H1 (cell line): ENCODE results near the gene SFN. TPM values are rescaled to one million over a fixed set of nuclear protein-coding genes. Genes with fewer than 3 reads are reported as not detected.

Source experiments
- CTCF ChIA-PET: fragments of 300-600 bp; sonication (Branson Sonifier 250); formaldehyde crosslinking; loops from one replicate; lab custom pipeline; 2021; ENCODE audit not compliant: partially characterized antibody; lab: Charles Lee
- POLR2A ChIA-PET: fragments of 300-600 bp; sonication (Branson Sonifier 250); formaldehyde crosslinking; loops from one replicate; lab custom pipeline; 2021; ENCODE audit warnings: inconsistent platforms; ENCODE audit not compliant: partially characterized antibody; lab: Charles Lee
- DNase-seq, 2 experiments: peaks; one replicate each; pipeline versions ENCODE4 v3.0.0 to v3.0.0-alpha.2; 2010 to 2022; ENCODE audit warnings: low spot score in 2 of 2, low read depth in 1 of 2, mixed read lengths in 1 of 2
- FAIRE-seq: peaks from 2 replicates; lab custom pipeline; 2011; peaks lifted over from hg19 to GRCh38; lab: Jason Lieb, UNC
- H2AFZ ChIP-seq: 2 replicates; pipeline ENCODE4 v1.8.1; 2012; ENCODE audit warnings: low read length, inconsistent platforms
- H2AK5ac ChIP-seq: 2 replicates; pipeline ENCODE4 v1.6.1; 2013; ENCODE audit warnings: low read depth, low read length
- H2BK120ac ChIP-seq: replicated peaks from 2 replicates; pipeline ENCODE3; 2013; ENCODE audit warnings: low read depth, low read length, inconsistent platforms
- H2BK12ac ChIP-seq: 2 replicates; pipeline ENCODE4 v1.6.1; 2013; ENCODE audit warnings: low read depth, low read length
- H2BK15ac ChIP-seq: 2 replicates; pipeline ENCODE4 v1.6.1; 2013; ENCODE audit warnings: low read length
- H2BK20ac ChIP-seq: 2 replicates; pipeline ENCODE4 v1.6.1; 2013; ENCODE audit warnings: low read length
- H2BK5ac ChIP-seq: 2 replicates; pipeline ENCODE4 v1.6.1; 2013; ENCODE audit warnings: low read depth, low read length
- H3K14ac ChIP-seq: 2 replicates; pipeline ENCODE4 v1.6.1; 2013; ENCODE audit warnings: inconsistent platforms; ENCODE audit not compliant: insufficient read length
- H3K18ac ChIP-seq: 2 replicates; pipeline ENCODE4 v1.6.1; 2013; ENCODE audit warnings: low read length; ENCODE audit errors: extremely low read depth
- H3K23ac ChIP-seq: 2 replicates; pipeline ENCODE4 v1.6.1; 2013; ENCODE audit warnings: inconsistent platforms; ENCODE audit not compliant: insufficient read length
- H3K23me2 ChIP-seq: 2 replicates; pipeline ENCODE4 v1.6.1; 2013; ENCODE audit warnings: low read depth, low read length
- H3K27ac ChIP-seq: 2 replicates; pipeline ENCODE4 v1.6.1; 2011; ENCODE audit warnings: low read depth, low read length, inconsistent platforms
- H3K27me3 ChIP-seq, 4 experiments: replicated peaks in 1 of 4; 1 replicate in 1 of 4; 2 replicates in 3 of 4; pipeline versions ENCODE4 v1.6.1 to v1.8.1; 2011 to 2013; ENCODE audit warnings: low read length in 3 of 4, mild to moderate bottlenecking in 3 of 4, inconsistent platforms in 2 of 4, mixed read lengths in 2 of 4, moderate library complexity in 1 of 4; ENCODE audit not compliant: control insufficient read depth in 3 of 4, insufficient read depth in 3 of 4; ENCODE audit errors: extremely low read depth in 1 of 4
- H3K36me3 ChIP-seq, 4 experiments: 2 replicates each; pipeline versions ENCODE4 v1.6.1 to v1.8.1; 2011 to 2013; ENCODE audit warnings: mild to moderate bottlenecking in 4 of 4, low read length in 3 of 4, moderate library complexity in 2 of 4, control low read depth in 1 of 4, inconsistent platforms in 1 of 4; ENCODE audit not compliant: insufficient read depth in 4 of 4, control insufficient read depth in 2 of 4
- H3K4ac ChIP-seq: replicated peaks from 2 replicates; pipeline ENCODE3; 2013; ENCODE audit warnings: low read length, low read depth, mixed read lengths, inconsistent platforms; ENCODE audit not compliant: insufficient read length
- H3K4me1 ChIP-seq, 4 experiments: replicated peaks in 1 of 4; 1 replicate in 1 of 4; 2 replicates in 3 of 4; pipeline versions ENCODE4 v1.6.1 to v1.8.1; 2011 to 2013; ENCODE audit warnings: low read length in 3 of 4, inconsistent platforms in 2 of 4, mixed read lengths in 1 of 4; ENCODE audit not compliant: insufficient read depth in 4 of 4, control insufficient read depth in 3 of 4
- H3K4me2 ChIP-seq, 2 experiments: 2 replicates each; pipeline versions ENCODE4 v1.6.1 to v1.8.1; 2011 to 2013; ENCODE audit warnings: low read depth in 2 of 2, low read length in 2 of 2, control low read depth in 1 of 2, inconsistent platforms in 1 of 2, mild to moderate bottlenecking in 1 of 2; ENCODE audit not compliant: insufficient read depth in 1 of 2
- H3K4me3 ChIP-seq, 4 experiments: fragments of 200-600, 300-600 bp in 1 of 4; sonication (generic), shearing (Covaris generic), sonication (Bioruptor Twin) in 1 of 4; 2 replicates each; pipeline versions ENCODE4 v1.5.1 to v1.8.1; 2011 to 2016; ENCODE audit warnings: low read length in 4 of 4, low read depth in 3 of 4, control low read depth in 2 of 4, inconsistent platforms in 2 of 4, mild to moderate bottlenecking in 2 of 4, mixed read lengths in 1 of 4, moderate library complexity in 1 of 4; ENCODE audit not compliant: insufficient read depth in 2 of 4; ENCODE audit errors: extremely low read depth in 1 of 4
- H3K56ac ChIP-seq: replicated peaks from 2 replicates; pipeline ENCODE3; 2013; ENCODE audit warnings: low read depth, mild to moderate bottlenecking, mixed read lengths, low read length, inconsistent platforms; ENCODE audit not compliant: insufficient read length
- H3K79me1 ChIP-seq: 2 replicates; pipeline ENCODE4 v1.6.1; 2013; ENCODE audit warnings: low read depth, low read length, control low read depth
- H3K79me2 ChIP-seq, 2 experiments: 2 replicates each; pipeline versions ENCODE4 v1.6.1 to v1.8.1; 2012 to 2013; ENCODE audit warnings: low read length in 2 of 2, mild to moderate bottlenecking in 2 of 2, inconsistent platforms in 1 of 2; ENCODE audit not compliant: insufficient read depth in 2 of 2, control insufficient read depth in 1 of 2
- H3K9ac ChIP-seq, 4 experiments: replicated peaks in 1 of 4; 1 replicate in 1 of 4; 2 replicates in 3 of 4; pipeline versions ENCODE4 v1.6.1 to v1.8.1; 2011 to 2013; ENCODE audit warnings: low read depth in 3 of 4, low read length in 3 of 4, control low read depth in 2 of 4, mild to moderate bottlenecking in 2 of 4, moderate library complexity in 2 of 4, inconsistent platforms in 1 of 4; ENCODE audit errors: extremely low read depth in 1 of 4
- H3K9me3 ChIP-seq, 2 experiments: 2 replicates each; pipeline versions ENCODE4 v1.6.1 to v1.8.1; 2012 to 2013; ENCODE audit warnings: mild to moderate bottlenecking in 2 of 2, moderate library complexity in 2 of 2, control low read depth in 1 of 2, inconsistent platforms in 1 of 2, low read depth in 1 of 2, low read length in 1 of 2, mixed read lengths in 1 of 2; ENCODE audit not compliant: insufficient read depth in 2 of 2
- H4K20me1 ChIP-seq, 2 experiments: replicated peaks in 1 of 2; 2 replicates each; pipeline versions ENCODE3 to v1.8.1; 2011 to 2013; ENCODE audit warnings: inconsistent platforms in 2 of 2, low read length in 2 of 2, mild to moderate bottlenecking in 1 of 2; ENCODE audit not compliant: insufficient read depth in 2 of 2, control insufficient read depth in 1 of 2
- H4K5ac ChIP-seq: 2 replicates; pipeline ENCODE4 v1.6.1; 2013; ENCODE audit warnings: low read length, low read depth, mixed read lengths, inconsistent platforms; ENCODE audit not compliant: insufficient read length
- H4K8ac ChIP-seq: 2 replicates; pipeline ENCODE4 v1.8.0; 2013; ENCODE audit warnings: mild to moderate bottlenecking, moderate library complexity, low read length, inconsistent platforms; ENCODE audit not compliant: insufficient read depth; ENCODE audit errors: extremely low read depth
- H4K91ac ChIP-seq: replicated peaks from 2 replicates; pipeline ENCODE3; 2013; ENCODE audit warnings: low read length, mixed read lengths, inconsistent platforms; ENCODE audit not compliant: insufficient read length
- CHD1 ChIP-seq: IDR thresholded peaks from 2 replicates; pipeline ENCODE4 v1.6.1; 2012; ENCODE audit warnings: low read depth, low read length, improper control_type of control experiment
- KDM4A ChIP-seq: IDR thresholded peaks from one replicate; pipeline ENCODE4 v1.7.1; 2012; ENCODE audit warnings: low read depth, mild to moderate bottlenecking, moderate library complexity, low read length, inconsistent platforms; ENCODE audit not compliant: severe bottlenecking
- RAD21 ChIP-seq, 2 experiments: IDR thresholded peaks in 1 of 2; conservative IDR thresholded peaks in 1 of 2; 2 replicates each; pipeline ENCODE4 v1.6.1; 2011; ENCODE audit warnings: low read depth in 2 of 2, low read length in 2 of 2, improper control_type of control experiment in 1 of 2, inconsistent platforms in 1 of 2, mild to moderate bottlenecking in 1 of 2, moderate library complexity in 1 of 2
- WGBS, 2 experiments: shearing (Covaris generic) in 1 of 2; methylation state at CpG; one replicate each; pipeline versions ENCODE4 v1.1.6 to v1.1.7; 2013 to 2015; ENCODE audit warnings: low lambda C conversion rate in 2 of 2, mixed read lengths in 2 of 2, inconsistent platforms in 1 of 2, low coverage in 1 of 2, missing lambda C conversion rate in 1 of 2; ENCODE audit not compliant: insufficient replicate concordance in 2 of 2, insufficient coverage in 1 of 2, insufficient read length in 1 of 2; ENCODE audit errors: extremely low coverage in 1 of 2, missing lambda C conversion rate in 1 of 2; 5-methylcytosine and 5-hydroxymethylcytosine counted together
- polyA plus RNA-seq, 7 experiments: library from polyadenylated mRNA; depleted of rRNA in 3 of 7; stranded (reverse) in 5 of 7; unstranded in 2 of 7; fragments of >200 nt in 5 of 7; fragments of 200-250 nt in 2 of 7; gene quantifications; 1 replicate in 5 of 7; 2 replicates in 1 of 7; 4 replicates in 1 of 7; pipeline versions ENCODE4 v1.2.1 to v1.2.3, GENCODE V29; 2011 to 2013; ENCODE audit warnings: missing spikeins in 2 of 7, mixed read lengths in 2 of 7
- total RNA-seq: library from RNA; stranded (reverse); fragmentation: NEBNext Ultra II Directional; extraction: Animal tissue kit (Norgen Biotek cat#: 25700); gene quantifications from 2 replicates; pipeline ENCODE4 v1.2.1, GENCODE V29; 2021
- TF ChIP-seq, protein P1 (sequence below), 3 experiments: IDR thresholded peaks; 1 replicate in 2 of 3; 2 replicates in 1 of 3; pipeline versions ENCODE4 v1.5.1 to v1.6.1; 2011; ENCODE audit warnings: low read length in 3 of 3, mild to moderate bottlenecking in 3 of 3, inconsistent platforms in 2 of 3, low read depth in 1 of 3, moderate library complexity in 1 of 3; ENCODE audit not compliant: insufficient read depth in 1 of 3; ENCODE audit errors: control extremely low read depth in 1 of 3

SFN gene
- total and polyA plus RNA-seq, 2 of the 8 experiments (the other 6 are each of a cell fraction or from before 2014, with no cell fraction given), result 3.3 to 3.9 TPM

DNA sequence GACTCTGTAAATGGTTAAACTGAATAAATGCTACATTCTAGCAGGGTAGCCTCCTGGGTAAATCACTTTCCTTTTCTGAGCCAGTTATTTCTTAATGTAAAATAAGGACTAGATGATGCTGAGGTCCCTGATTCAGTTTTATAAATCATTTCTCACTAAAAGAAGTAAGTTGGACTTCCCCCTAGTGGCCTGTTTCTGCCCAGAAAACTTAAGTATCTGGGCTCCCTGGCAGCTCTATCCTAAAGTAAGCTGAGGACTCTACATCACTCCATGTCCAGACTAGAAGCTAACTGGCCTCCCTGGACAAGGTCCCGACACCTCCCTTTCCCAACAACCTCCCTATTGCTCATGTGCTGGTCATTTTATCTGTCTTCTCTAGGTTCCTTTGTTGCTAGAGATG is 24.2 kb downstream of the SFN start:
- no peaks in the 10 kb centered on the region; the same call in 1 of the 2 replicates for H3K79me1 ChIP-seq
- peaks cover 0 to 2% of the 10 kb centered on the region in 2 experiments for H4K20me1 ChIP-seq
- H2BK5ac ChIP-seq, result no peak overlapping the region
- H4K5ac ChIP-seq, result no peak overlapping the region
- peaks cover 21 to 49% (median 40%) of the 10 kb centered on the region in 4 experiments for H3K36me3 ChIP-seq
- TF ChIP-seq, protein P1, sequence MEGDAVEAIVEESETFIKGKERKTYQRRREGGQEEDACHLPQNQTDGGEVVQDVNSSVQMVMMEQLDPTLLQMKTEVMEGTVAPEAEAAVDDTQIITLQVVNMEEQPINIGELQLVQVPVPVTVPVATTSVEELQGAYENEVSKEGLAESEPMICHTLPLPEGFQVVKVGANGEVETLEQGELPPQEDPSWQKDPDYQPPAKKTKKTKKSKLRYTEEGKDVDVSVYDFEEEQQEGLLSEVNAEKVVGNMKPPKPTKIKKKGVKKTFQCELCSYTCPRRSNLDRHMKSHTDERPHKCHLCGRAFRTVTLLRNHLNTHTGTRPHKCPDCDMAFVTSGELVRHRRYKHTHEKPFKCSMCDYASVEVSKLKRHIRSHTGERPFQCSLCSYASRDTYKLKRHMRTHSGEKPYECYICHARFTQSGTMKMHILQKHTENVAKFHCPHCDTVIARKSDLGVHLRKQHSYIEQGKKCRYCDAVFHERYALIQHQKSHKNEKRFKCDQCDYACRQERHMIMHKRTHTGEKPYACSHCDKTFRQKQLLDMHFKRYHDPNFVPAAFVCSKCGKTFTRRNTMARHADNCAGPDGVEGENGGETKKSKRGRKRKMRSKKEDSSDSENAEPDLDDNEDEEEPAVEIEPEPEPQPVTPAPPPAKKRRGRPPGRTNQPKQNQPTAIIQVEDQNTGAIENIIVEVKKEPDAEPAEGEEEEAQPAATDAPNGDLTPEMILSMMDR (IDR thresholded peaks at IDR 0.05; ENCODE audit: control extremely low read depth in 1 of 3, insufficient read depth in 1 of 3, low read depth in 1 of 3, low read length in 3 of 3), result peak in 1 of 3 experiments; percentile 43; a peak in 1 of 4 replicates
- no peak for TF ChIP-seq KDM4A
- 0 out of 4 replicates have a peak, but pooled peaks of 1 of the 2 experiments have one; percentile 4 for TF ChIP-seq RAD21 (IDR thresholded peaks at IDR 0.05 in 1 of 2, conservative IDR thresholded peaks at IDR 0.05 in 1 of 2; ENCODE audit: low read depth in 2 of 2, low read length in 2 of 2)
- TF ChIP-seq CHD1, result no peak
- H3K79me2 ChIP-seq, result peaks cover 0 to 12% of the 10 kb centered on the region in 2 experiments; a peak in 2 of 4 replicates
- H4K91ac ChIP-seq, result no peak overlapping the region
- no peak overlapping the region for H2BK15ac ChIP-seq
- no peak overlapping the region for H2BK12ac ChIP-seq
- H3K18ac ChIP-seq, result no peak overlapping the region
- H3K9ac ChIP-seq, result no peak overlapping the region
- H2BK20ac ChIP-seq, result no peak overlapping the region
- ChIA-PET POLR2A (interaction anchor here (0.7 to 6.5 kb wide), 8 partner anchors 10 to 86 kb away, joined by 3 to 66 read pairs (median 3); partner anchors contain the start of genes GPATCH3 and NUDC), CTCF (interaction anchor here (0.6 to 31.7 kb wide), 18 partner anchors 8 to 441 kb away, joined by 3 to 547 read pairs (median 4); partner anchors contain the start of genes GPATCH3 and SFN)
- H2AFZ ChIP-seq, result no peak overlapping the region
- 92% methylated on average over 1 of the region's 1 CpG; no CpG with 5 or more reads in 1 of the 2 experiments for WGBS, 2 experiments
- H4K8ac ChIP-seq, result no peak overlapping the region
- no peak overlapping the region for H2AK5ac ChIP-seq
- H3K56ac ChIP-seq, result no peak overlapping the region
- H3K23ac ChIP-seq, result no peak overlapping the region
- peaks cover 12% of the 10 kb centered on the region; the same call in 1 of the 2 replicates for H3K23me2 ChIP-seq
- no peak overlapping the region for H3K4ac ChIP-seq
- FAIRE-seq, result no peak
- no peak overlapping the region for H3K27ac ChIP-seq
- peaks cover 0 to 8% (median 3%) of the 10 kb centered on the region in 4 experiments; a peak in 3 of 7 replicates for H3K4me1 ChIP-seq
- no peaks in the 10 kb centered on the region for H3K27me3 ChIP-seq
- no peak overlapping the region for H2BK120ac ChIP-seq
- H3K4me3 ChIP-seq, result no peak overlapping the region
- H3K4me2 ChIP-seq, result no peak overlapping the region
- no peaks in the 10 kb centered on the region for H3K9me3 ChIP-seq
- H3K14ac ChIP-seq, result no peak overlapping the region
- no peak for DNase-seq
